Breast epithelium (tissue), 4 donors: Measurements from ENCODE around the gene ZNF23. TPM values are rescaled to one million over a fixed set of nuclear protein-coding genes. Genes with fewer than 3 reads are reported as not detected.

Source experiments
- DNase-seq, 2 donors: peaks; one replicate each; pipeline ENCODE4 v3.0.0-alpha.2; 2019; ENCODE audit warnings: low spot score in 2 of 2
- H3K27ac ChIP-seq, 2 donors: fragments of 200-600 bp; sonication (generic) in 1 of 2; one replicate each; pipeline ENCODE4 v1.5.1; 2016 to 2019; ENCODE audit warnings: mild to moderate bottlenecking in 1 of 2
- H3K27me3 ChIP-seq, 2 donors: fragments of 200-600 bp; sonication (generic) in 1 of 2; one replicate each; pipeline versions ENCODE4 v1.5.1 to v1.6.0; 2017 to 2019; ENCODE audit warnings: control low read depth in 1 of 2, mild to moderate bottlenecking in 1 of 2
- H3K36me3 ChIP-seq: fragments of 200-600 bp; one replicate; pipeline ENCODE4 v1.5.1; 2019
- H3K4me1 ChIP-seq, 2 donors: fragments of 200-600 bp; sonication (generic); one replicate each; pipeline ENCODE4 v1.5.1; 2016 to 2019; ENCODE audit warnings: control low read depth in 1 of 2
- H3K4me3 ChIP-seq, 3 donors: fragments of 200-600 bp; sonication (generic); 1 replicate in 2 of 3; 2 replicates in 1 of 3; pipeline ENCODE4 v1.5.1; 2016 to 2019; ENCODE audit warnings: mild to moderate bottlenecking in 3 of 3, moderate library complexity in 2 of 3
- H3K9me3 ChIP-seq, 2 donors: fragments of 200-600 bp; sonication (generic) in 1 of 2; one replicate each; pipeline ENCODE4 v1.5.1; 2016 to 2019; ENCODE audit warnings: control low read depth in 1 of 2
- CTCF ChIP-seq, 3 donors: fragments of 450-650 bp; IDR thresholded peaks; one replicate each; pipeline ENCODE4 v1.5.1; 2016 to 2017; ENCODE audit warnings: antibody characterized with exemption in 3 of 3, mild to moderate bottlenecking in 3 of 3, moderate library complexity in 3 of 3
- POLR2A ChIP-seq: fragments of 450-650 bp; IDR thresholded peaks from one replicate; pipeline ENCODE4 v1.6.1; 2016; ENCODE audit warnings: antibody characterized with exemption, mild to moderate bottlenecking, moderate library complexity
- POLR2AphosphoS5 ChIP-seq, 3 donors: sonication (generic); formaldehyde crosslinking; IDR thresholded peaks; one replicate each; pipeline ENCODE4 v1.6.1; 2017; ENCODE audit warnings: antibody characterized with exemption in 3 of 3
- intact Hi-C: fragments of 100-400 bp; cut with DNase I; formaldehyde crosslinking; loops from one replicate; pipeline ENCODE4 v1.15.1; 2023; ENCODE audit warnings: low total_unique reads
- total RNA-seq, 3 donors: library from RNA; depleted of rRNA; stranded (reverse); fragments of >200 nt; gene quantifications; one replicate each; pipeline ENCODE4 v1.1.0, GENCODE V29; 2016

ZNF23 gene
- total RNA-seq, 3 donors from 2014 or later, result 9.8 to 16.8 (median 11.8) TPM

GRCh38 chr16:71448274-71448866 is 13.7 kb downstream of the ZNF23 start:
- H3K4me1 ChIP-seq, result no peaks in the 10 kb centered on the region
- TF ChIP-seq POLR2AphosphoS5 (IDR thresholded peaks at IDR 0.05) (no peak), POLR2A (no peak), CTCF (IDR thresholded peaks at IDR 0.05) (no peak)
- no peak for DNase-seq
- peaks cover 98 to 99% of the 10 kb centered on the region in 2 donors for H3K9me3 ChIP-seq
- intact Hi-C loops, result no loop called here
- H3K27ac ChIP-seq, result no peak overlapping the region
- H3K36me3 ChIP-seq, result peaks cover 49% of the 10 kb centered on the region
- no peaks in the 10 kb centered on the region for H3K27me3 ChIP-seq
- H3K4me3 ChIP-seq, result no peak overlapping the region

- Histone ChIP-seq H3K27me3 (peaks cover 0 to 21% of the 10 kb centered on the region in 2 donors), H3K4me1 (no peaks in the 10 kb centered on the region), H3K4me3 (no peak overlapping the region), H3K9me3 (peaks cover 74 to 78% of the 10 kb centered on the region in 2 donors), H3K27ac (no peak overlapping the region), H3K36me3 (peaks cover 3% of the 10 kb centered on the region)
- intact Hi-C loops, result no loop called here
- TF ChIP-seq POLR2AphosphoS5 (IDR thresholded peaks at IDR 0.05) (no peak), CTCF (IDR thresholded peaks at IDR 0.05) (no peak), POLR2A (no peak)
- DNase-seq, result no peak
Measured at GRCh38 chr16:71443714-71444113, 18.3 kb downstream of the ZNF23 start.

GRCh38 chr16:71442051-71442440 is 20.0 kb downstream of the ZNF23 start, which contains the start of gene TLE7:
Gene TLE7 (minus strand): TSS chr16:71442054. CDS start chr16:71433324, 8,730 bp downstream.
- no peaks in the 10 kb centered on the region for H3K4me1 ChIP-seq
- peaks cover 0 to 29% of the 10 kb centered on the region in 2 donors for H3K27me3 ChIP-seq
- H3K36me3 ChIP-seq, result no peaks in the 10 kb centered on the region
- H3K27ac ChIP-seq, result no peak within 1 kb of the TSS
- H3K4me3 ChIP-seq, result peak within 1 kb of the TSS in 1 of 3 donors; percentile 19
- peaks cover 57 to 62% of the 10 kb centered on the region in 2 donors for H3K9me3 ChIP-seq
- no peak for TF ChIP-seq CTCF (IDR thresholded peaks at IDR 0.05)
- DNase-seq, result no peak
- intact Hi-C loops, result no loop called here

- Histone ChIP-seq H3K27me3 (peaks cover 0 to 31% of the 10 kb centered on the region in 2 donors), H3K27ac (no peak overlapping the region), H3K4me1 (no peaks in the 10 kb centered on the region), H3K36me3 (no peaks in the 10 kb centered on the region), H3K9me3 (peaks cover 51 to 57% of the 10 kb centered on the region in 2 donors), H3K4me3 (peak overlapping the region in 1 of 3 donors; percentile 19)
- no peak for DNase-seq
- intact Hi-C loops, result no loop called here
- no peak for TF ChIP-seq CTCF (IDR thresholded peaks at IDR 0.05)
Measured at GRCh38 chr16:71441348-71442050, 20.5 kb downstream of the ZNF23 start.

- TF ChIP-seq POLR2A, result no peak
- TF ChIP-seq CTCF (IDR thresholded peaks at IDR 0.05), result no peak
- no peak for TF ChIP-seq POLR2AphosphoS5 (IDR thresholded peaks at IDR 0.05)
- Histone ChIP-seq H3K4me3 (no peak overlapping the region), H3K36me3 (no peaks in the 10 kb centered on the region), H3K4me1 (no peaks in the 10 kb centered on the region), H3K9me3 (peaks cover 44 to 50% of the 10 kb centered on the region in 2 donors), H3K27me3 (peaks cover 0 to 38% of the 10 kb centered on the region in 2 donors), H3K27ac (no peak overlapping the region)
- no peak for DNase-seq
- intact Hi-C loops, result no loop called here
Measured at GRCh38 chr16:71440669-71441347, 21.2 kb downstream of the ZNF23 start.
